ENCODE measurements around the gene AMMECR1. TPM values are rescaled to one million over a fixed set of nuclear protein-coding genes. Genes with fewer than 3 reads are reported as not detected.

Gene AMMECR1
- total RNA-seq (2021; fragmentation: NEBNext Ultra II Directional; extraction: Animal tissue kit (Norgen Biotek cat#: 25700)) (20.6 and 21.2 TPM in 2 replicates), polyA plus RNA-seq (2011; rRNA removed) (7.5 and 10.2 TPM in 2 replicates), polyA minus RNA-seq (2011; rRNA and poly(A)+ RNA removed) (12.8 and 17.7 TPM in 2 replicates)
- polyA plus RNA-seq (2011; cell fraction: cytosol; rRNA removed), result 8.1 TPM
- 14.1 TPM for polyA plus RNA-seq (2011; cell fraction: nucleus; rRNA removed)
- polyA plus RNA-seq (2012, experiment 1 of 2), result 7.5 to 17.6 TPM (median 10.2 TPM) in 4 replicates
- polyA plus RNA-seq (2012, experiment 2 of 2), result 2.1 TPM
- polyA plus RNA-seq (2013, experiment 1 of 2), result 20.9 TPM
- 18.9 TPM for polyA plus RNA-seq (2013, experiment 2 of 2)
- 6.8 TPM for polyA minus RNA-seq (2011; cell fraction: cytosol; rRNA and poly(A)+ RNA removed)
- 37.4 TPM for polyA minus RNA-seq (2011; cell fraction: nucleus; rRNA and poly(A)+ RNA removed)
- long read RNA-seq, experiment 1, full-length matches to known transcripts, result 8 of 28 reads
- long read RNA-seq, experiment 1, partial matches to known transcripts, result 20 of 28 reads
- long read RNA-seq, experiment 1, other reads (novel, unspliced or antisense), result 0 of 28 reads
- long read RNA-seq, experiment 2, full-length matches to known transcripts, result 8 of 10 reads
- long read RNA-seq, experiment 2, partial matches to known transcripts, result 1 of 10 reads
- long read RNA-seq, experiment 2, other reads (novel, unspliced or antisense), result 1 of 10 reads

DNA sequence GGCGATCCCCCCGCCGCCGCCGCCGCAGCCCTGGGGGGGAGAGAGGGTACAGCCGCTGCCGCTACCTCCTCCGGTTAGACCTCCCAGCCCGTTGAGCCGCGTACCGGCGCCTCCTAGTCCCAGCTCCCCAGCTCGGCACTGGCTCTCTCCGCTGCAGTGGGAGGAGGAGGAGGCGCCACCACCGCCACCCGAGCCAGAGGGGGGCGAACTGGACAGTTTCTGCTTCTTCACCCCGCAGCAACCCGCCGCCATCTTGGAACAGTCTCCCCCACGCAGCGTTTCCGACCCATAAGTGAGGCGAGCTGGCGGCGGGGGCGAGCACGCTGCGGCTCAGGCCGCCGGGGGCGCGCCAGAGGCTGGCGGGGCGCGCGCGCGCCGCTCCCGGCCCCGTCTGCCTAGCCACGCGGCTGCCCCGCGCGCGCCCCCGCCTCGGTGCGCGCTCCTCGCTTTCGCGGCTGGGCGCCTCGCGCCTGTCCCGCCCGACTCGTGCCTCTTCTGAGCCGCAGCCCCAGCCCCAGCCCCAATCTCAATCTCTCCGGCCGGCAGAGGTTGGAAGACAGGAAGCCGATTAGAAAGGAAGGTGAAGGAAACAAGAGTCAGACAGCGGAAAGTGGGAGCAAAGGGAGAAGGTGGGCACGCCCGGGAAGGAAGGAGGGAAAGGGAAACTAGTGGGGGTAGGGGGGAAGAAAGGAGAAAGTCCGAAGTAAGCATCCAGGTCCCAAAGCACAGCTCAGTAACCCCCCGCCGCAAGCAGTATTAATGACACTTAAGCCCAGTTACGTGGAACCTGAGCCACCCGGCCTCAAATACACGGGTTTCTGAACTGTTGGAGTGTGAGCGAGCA is at the start of gene AMMECR1:
Gene AMMECR1 (minus strand): TSS at position 266 of the 844 bp plus-strand sequence. CDS start 14 bp downstream, at position 252.
- DNase-seq (ENCODE audit: low read depth in 1 of 2, low spot score in 2 of 2) (peak in 1 of 2 experiments; percentile 67), FAIRE-seq (no peak)
- H3K9me3 ChIP-seq (ENCODE audit: insufficient read depth in 2 of 2, low read depth in 1 of 2, low read length in 1 of 2), result no peaks in the 10 kb centered on the region
- H4K5ac ChIP-seq (ENCODE audit: insufficient read length, low read depth, low read length), result peak within 1 kb of the TSS; percentile 94
- H2AK5ac ChIP-seq (ENCODE audit: low read depth, low read length), result no peak within 1 kb of the TSS
- no peak within 1 kb of the TSS for H3K4ac ChIP-seq (replicated peaks; ENCODE audit: insufficient read length, low read depth, low read length)
- no peaks in the 10 kb centered on the region for H4K20me1 ChIP-seq (replicated peaks in 1 of 2; ENCODE audit: control insufficient read depth in 1 of 2, insufficient read depth in 2 of 2, low read length in 2 of 2)
- H3K9ac ChIP-seq (replicated peaks in 1 of 4; ENCODE audit: extremely low read depth in 1 of 4, low read depth in 3 of 4, low read length in 3 of 4), result peak within 1 kb of the TSS; percentile 66 to 88 (median 82)
- H3K79me1 ChIP-seq (ENCODE audit: low read depth, low read length), result no peaks in the 10 kb centered on the region
- 3% methylated on average over 6 of the region's 78 CpGs; no CpG with 5 or more reads in 1 of the 2 experiments for WGBS, 2 experiments (ENCODE audit: extremely low coverage in 1 of 2, insufficient coverage in 1 of 2, insufficient read length in 1 of 2, insufficient replicate concordance in 2 of 2, low coverage in 1 of 2, low lambda C conversion rate in 2 of 2, missing lambda C conversion rate in 1 of 2)
- H3K4me1 ChIP-seq (replicated peaks in 1 of 4; ENCODE audit: control insufficient read depth in 3 of 4, insufficient read depth in 4 of 4, low read length in 3 of 4), result peaks cover 0 to 17% (median 2%) of the 10 kb centered on the region in 4 experiments; a peak in 4 of 7 replicates
- CTCF ChIA-PET (ENCODE audit: partially characterized antibody), result interaction anchor here (1.0 to 2.1 kb wide), 3 partner anchors 95 to 150 kb away, joined by 4 to 7 read pairs (median 4); no protein-coding TSS in a partner anchor
- peaks cover 0 to 41% of the 10 kb centered on the region in 2 experiments; a peak in 2 of 4 replicates for H3K79me2 ChIP-seq (ENCODE audit: control insufficient read depth in 1 of 2, insufficient read depth in 2 of 2, low read length in 2 of 2)
- no peaks in the 10 kb centered on the region for H3K27me3 ChIP-seq (replicated peaks in 1 of 4; ENCODE audit: control insufficient read depth in 3 of 4, extremely low read depth in 1 of 4, insufficient read depth in 3 of 4, low read length in 3 of 4)
- peak within 1 kb of the TSS; percentile 70 for H2AFZ ChIP-seq (ENCODE audit: low read length)
- no peak within 1 kb of the TSS for H2BK120ac ChIP-seq (replicated peaks; ENCODE audit: low read depth, low read length)
- no peak within 1 kb of the TSS for H2BK15ac ChIP-seq (ENCODE audit: low read length)
- no peak within 1 kb of the TSS for H3K14ac ChIP-seq (ENCODE audit: insufficient read length)
- peak within 1 kb of the TSS; percentile 74 for H4K91ac ChIP-seq (replicated peaks; ENCODE audit: insufficient read length, low read length)
- H3K18ac ChIP-seq (ENCODE audit: extremely low read depth, low read length), result no peak within 1 kb of the TSS; the same call in 1 of the 2 replicates
- no peak within 1 kb of the TSS for H2BK12ac ChIP-seq (ENCODE audit: low read depth, low read length)
- no peak within 1 kb of the TSS for H3K23ac ChIP-seq (ENCODE audit: insufficient read length)
- peak within 1 kb of the TSS; percentile 86 for H3K56ac ChIP-seq (replicated peaks; ENCODE audit: insufficient read length, low read depth, low read length)
- no peak within 1 kb of the TSS; the same call in 1 of the 2 replicates for H2BK5ac ChIP-seq (ENCODE audit: low read depth, low read length)
- H3K27ac ChIP-seq (ENCODE audit: low read depth, low read length), result peak within 1 kb of the TSS; percentile 79; the same call in 1 of the 2 replicates
- H2BK20ac ChIP-seq (ENCODE audit: low read length), result no peak within 1 kb of the TSS
- H3K36me3 ChIP-seq (ENCODE audit: control insufficient read depth in 2 of 4, insufficient read depth in 4 of 4, low read length in 3 of 4), result no peaks in the 10 kb centered on the region
- peak within 1 kb of the TSS; percentile 79 to 97 (median 87) for H3K4me3 ChIP-seq (ENCODE audit: extremely low read depth in 1 of 4, insufficient read depth in 2 of 4, low read depth in 3 of 4, low read length in 4 of 4)
- H3K4me2 ChIP-seq (ENCODE audit: insufficient read depth in 1 of 2, low read depth in 2 of 2, low read length in 2 of 2), result peak within 1 kb of the TSS; percentile 82 to 92
- POLR2A ChIA-PET (ENCODE audit: partially characterized antibody), result interaction anchor here (0.8 to 1.6 kb wide), 5 partner anchors 12 to 139 kb away, joined by 3 to 4 read pairs (median 4); no protein-coding TSS in a partner anchor
- H4K8ac ChIP-seq (ENCODE audit: extremely low read depth, insufficient read depth, low read length), result peak within 1 kb of the TSS; percentile 95
- H3K23me2 ChIP-seq (ENCODE audit: low read depth, low read length), result 0 out of 2 replicates have a peak, but pooled peaks cover 4% of the 10 kb centered on the region
- TF ChIP-seq YY1 (IDR thresholded peaks at IDR 0.05; ENCODE audit: low read depth, low read length) (peak; percentile 90), TAF1 (IDR thresholded peaks at IDR 0.05; ENCODE audit: low read depth, low read length) (peak; percentile 74; the same call in 1 of the 2 replicates), TBP (IDR thresholded peaks at IDR 0.05; ENCODE audit: low read depth, low read length) (peak; percentile 41; the same call in 1 of the 2 replicates), MAFK (IDR thresholded peaks at IDR 0.05; ENCODE audit: low read depth, low read length) (no peak), PHF8 (conservative IDR thresholded peaks at IDR 0.05; ENCODE audit: low read depth, low read length) (peak; percentile 62), TAF7 (optimal IDR thresholded peaks at IDR 0.05; ENCODE audit: borderline replicate concordance, low read depth, low read length) (peak; percentile 30)
- TF ChIP-seq, protein P1, sequence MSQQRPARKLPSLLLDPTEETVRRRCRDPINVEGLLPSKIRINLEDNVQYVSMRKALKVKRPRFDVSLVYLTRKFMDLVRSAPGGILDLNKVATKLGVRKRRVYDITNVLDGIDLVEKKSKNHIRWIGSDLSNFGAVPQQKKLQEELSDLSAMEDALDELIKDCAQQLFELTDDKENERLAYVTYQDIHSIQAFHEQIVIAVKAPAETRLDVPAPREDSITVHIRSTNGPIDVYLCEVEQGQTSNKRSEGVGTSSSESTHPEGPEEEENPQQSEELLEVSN (IDR thresholded peaks at IDR 0.05), result peak; percentile 69; the same call in 1 of the 2 replicates
